Suprapubic skin (tissue), 4 donors: ENCODE measurements around the gene RABAC1. TPM values are rescaled to one million over a fixed set of nuclear protein-coding genes. Genes with fewer than 3 reads are reported as not detected.

ENCODE experiments used
- DNase-seq, 2 donors: peaks; one replicate each; pipeline ENCODE4 v3.0.0-alpha.2; 2019; ENCODE audit warnings: low spot score in 2 of 2
- H3K27ac ChIP-seq: fragments of 200-600 bp; sonication (generic); one replicate; pipeline ENCODE4 v1.5.1; 2019
- H3K27me3 ChIP-seq: fragments of 200-600 bp; sonication (generic); one replicate; pipeline ENCODE4 v1.5.1; 2019
- H3K36me3 ChIP-seq: fragments of 200-600 bp; sonication (generic); one replicate; pipeline ENCODE4 v1.5.1; 2019
- H3K4me1 ChIP-seq: fragments of 200-600 bp; sonication (generic); one replicate; pipeline ENCODE4 v1.5.1; 2019
- H3K4me3 ChIP-seq: fragments of 200-600 bp; sonication (generic); one replicate; pipeline ENCODE4 v1.5.1; 2019; ENCODE audit warnings: mild to moderate bottlenecking
- H3K9me3 ChIP-seq: fragments of 200-600 bp; sonication (generic); one replicate; pipeline ENCODE4 v1.5.1; 2019
- CTCF ChIP-seq, 2 donors: fragments of 200-600 bp in 1 of 2; fragments of 450-650 bp in 1 of 2; sonication (generic) in 1 of 2; IDR thresholded peaks; one replicate each; pipeline ENCODE4 v1.5.1; 2016 to 2019; ENCODE audit warnings: antibody characterized with exemption in 2 of 2, mild to moderate bottlenecking in 1 of 2, moderate library complexity in 1 of 2
- EP300 ChIP-seq: sonication (generic); formaldehyde crosslinking; IDR thresholded peaks from one replicate; pipeline ENCODE4 v1.6.1; 2017; ENCODE audit warnings: antibody characterized with exemption
- POLR2A ChIP-seq, 2 donors: fragments of 450-650 bp; IDR thresholded peaks; one replicate each; pipeline ENCODE4 v1.6.1; 2017; ENCODE audit warnings: antibody characterized with exemption in 2 of 2, mild to moderate bottlenecking in 2 of 2, moderate library complexity in 2 of 2
- POLR2AphosphoS5 ChIP-seq, 3 donors: sonication (generic); formaldehyde crosslinking; IDR thresholded peaks; one replicate each; pipeline ENCODE4 v1.6.1; 2017; ENCODE audit warnings: antibody characterized with exemption in 3 of 3
- WGBS: methylation state at CpG from one replicate; pipeline ENCODE4 v1.1.5; 2018; 5-methylcytosine and 5-hydroxymethylcytosine counted together
- total RNA-seq, 4 donors: library from RNA; depleted of rRNA; stranded (reverse); fragments of >200 nt; gene quantifications; one replicate each; pipeline ENCODE4 v1.1.0, GENCODE V29; 2016

Gene RABAC1
- total RNA-seq, 4 donors from 2014 or later, result 75.2 to 137 (median 125) TPM

GRCh38 chr19:41936961-41937360 is 22.2 kb downstream of the RABAC1 start:
- Histone ChIP-seq H3K9me3 (no peaks in the 10 kb centered on the region), H3K36me3 (no peaks in the 10 kb centered on the region), H3K27me3 (peaks cover 93% of the 10 kb centered on the region), H3K4me3 (no peak overlapping the region), H3K27ac (no peak overlapping the region), H3K4me1 (peaks cover 24% of the 10 kb centered on the region)
- no peak for DNase-seq
- WGBS, result 69% methylated on average over 12 of the region's 15 CpGs
- no peak for TF ChIP-seq CTCF (IDR thresholded peaks at IDR 0.05)
- no peak for TF ChIP-seq EP300
- no peak for TF ChIP-seq POLR2A (IDR thresholded peaks at IDR 0.05)
- no peak for TF ChIP-seq POLR2AphosphoS5 (IDR thresholded peaks at IDR 0.05)

- no peak overlapping the region for H3K27ac ChIP-seq
- 65% methylated on average over 8 of the region's 8 CpGs for WGBS
- peaks cover 95% of the 10 kb centered on the region for H3K27me3 ChIP-seq
- H3K9me3 ChIP-seq, result no peaks in the 10 kb centered on the region
- H3K4me1 ChIP-seq, result peaks cover 24% of the 10 kb centered on the region
- H3K4me3 ChIP-seq, result no peak overlapping the region
- no peak for DNase-seq
- TF ChIP-seq POLR2A (IDR thresholded peaks at IDR 0.05), result no peak
- H3K36me3 ChIP-seq, result no peaks in the 10 kb centered on the region
Measured at GRCh38 chr19:41936416-41936850, 22.7 kb downstream of the RABAC1 start.

GRCh38 chr19:41935760-41936415 is 23.2 kb downstream of the RABAC1 start:
- WGBS, result 10% methylated on average over 10 of the region's 26 CpGs
- Histone ChIP-seq H3K4me1 (peaks cover 21% of the 10 kb centered on the region), H3K27me3 (peaks cover 95% of the 10 kb centered on the region), H3K4me3 (no peak overlapping the region), H3K27ac (no peak overlapping the region), H3K9me3 (no peaks in the 10 kb centered on the region), H3K36me3 (no peaks in the 10 kb centered on the region)
- no peak for DNase-seq
- no peak for TF ChIP-seq EP300
- TF ChIP-seq POLR2A (IDR thresholded peaks at IDR 0.05), result no peak
- no peak for TF ChIP-seq POLR2AphosphoS5 (IDR thresholded peaks at IDR 0.05)
- no peak for TF ChIP-seq CTCF (IDR thresholded peaks at IDR 0.05)

- DNase-seq, result no peak
- Histone ChIP-seq H3K27me3 (peaks cover 95% of the 10 kb centered on the region), H3K36me3 (no peaks in the 10 kb centered on the region), H3K27ac (no peak overlapping the region), H3K4me3 (no peak overlapping the region), H3K9me3 (no peaks in the 10 kb centered on the region), H3K4me1 (peaks cover 11% of the 10 kb centered on the region)
- WGBS, result 31% methylated on average over 7 of the region's 7 CpGs
- TF ChIP-seq EP300 (no peak), POLR2A (IDR thresholded peaks at IDR 0.05) (no peak), CTCF (IDR thresholded peaks at IDR 0.05) (peak; percentile 45 to 79), POLR2AphosphoS5 (IDR thresholded peaks at IDR 0.05) (no peak)
Measured at GRCh38 chr19:41934849-41935374, 24.2 kb downstream of the RABAC1 start.

- peaks cover 12% of the 10 kb centered on the region for H3K4me1 ChIP-seq
- H3K9me3 ChIP-seq, result no peaks in the 10 kb centered on the region
- peaks cover 96% of the 10 kb centered on the region for H3K27me3 ChIP-seq
- 64% methylated on average over 6 of the region's 7 CpGs for WGBS
- H3K27ac ChIP-seq, result no peak overlapping the region
- no peak for DNase-seq
- TF ChIP-seq CTCF (IDR thresholded peaks at IDR 0.05), result no peak
- H3K36me3 ChIP-seq, result no peaks in the 10 kb centered on the region
- no peak overlapping the region for H3K4me3 ChIP-seq
Measured at GRCh38 chr19:41933693-41934426, 25.3 kb downstream of the RABAC1 start.
